Measurements from ENCODE around the gene MMP15. TPM values are rescaled to one million over a fixed set of nuclear protein-coding genes. Genes with fewer than 3 reads are reported as not detected.

The MMP15 gene
- total RNA-seq, 1 donor from 2014 or later, result 16.3 TPM

GRCh38 chr16:57982385-57982784 lies 43.2 kb upstream of the MMP15 start:
- TF ChIP-seq, protein P1, sequence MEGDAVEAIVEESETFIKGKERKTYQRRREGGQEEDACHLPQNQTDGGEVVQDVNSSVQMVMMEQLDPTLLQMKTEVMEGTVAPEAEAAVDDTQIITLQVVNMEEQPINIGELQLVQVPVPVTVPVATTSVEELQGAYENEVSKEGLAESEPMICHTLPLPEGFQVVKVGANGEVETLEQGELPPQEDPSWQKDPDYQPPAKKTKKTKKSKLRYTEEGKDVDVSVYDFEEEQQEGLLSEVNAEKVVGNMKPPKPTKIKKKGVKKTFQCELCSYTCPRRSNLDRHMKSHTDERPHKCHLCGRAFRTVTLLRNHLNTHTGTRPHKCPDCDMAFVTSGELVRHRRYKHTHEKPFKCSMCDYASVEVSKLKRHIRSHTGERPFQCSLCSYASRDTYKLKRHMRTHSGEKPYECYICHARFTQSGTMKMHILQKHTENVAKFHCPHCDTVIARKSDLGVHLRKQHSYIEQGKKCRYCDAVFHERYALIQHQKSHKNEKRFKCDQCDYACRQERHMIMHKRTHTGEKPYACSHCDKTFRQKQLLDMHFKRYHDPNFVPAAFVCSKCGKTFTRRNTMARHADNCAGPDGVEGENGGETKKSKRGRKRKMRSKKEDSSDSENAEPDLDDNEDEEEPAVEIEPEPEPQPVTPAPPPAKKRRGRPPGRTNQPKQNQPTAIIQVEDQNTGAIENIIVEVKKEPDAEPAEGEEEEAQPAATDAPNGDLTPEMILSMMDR (IDR thresholded peaks at IDR 0.05; ENCODE audit: unreplicated experiment), result no peak
- Mint-ChIP-seq H3K4me3 (no peak overlapping the region), H3K9me3 (no peaks in the 10 kb centered on the region), H3K36me3 (no peaks in the 10 kb centered on the region), H3K27me3 (ENCODE audit: low read depth) (peaks cover 32% of the 10 kb centered on the region), H3K4me1 (peaks cover 10% of the 10 kb centered on the region), H3K27ac (no peak overlapping the region)
- DNase-seq (ENCODE audit: low spot score in 2 of 2, unreplicated experiment in 2 of 2), result no peak

- Mint-ChIP-seq H3K27ac (no peak overlapping the region), H3K9me3 (no peaks in the 10 kb centered on the region), H3K36me3 (no peaks in the 10 kb centered on the region), H3K27me3 (ENCODE audit: low read depth) (peaks cover 38% of the 10 kb centered on the region), H3K4me1 (peaks cover 10% of the 10 kb centered on the region), H3K4me3 (peak overlapping the region; percentile 82)
- TF ChIP-seq, protein P1 (IDR thresholded peaks at IDR 0.05; ENCODE audit: unreplicated experiment), result no peak
- peak; percentile 90 to 91 for DNase-seq (ENCODE audit: low spot score in 2 of 2, unreplicated experiment in 2 of 2)
Observed at GRCh38 chr16:57984443-57985203, 40.9 kb upstream of the MMP15 start.

DNA sequence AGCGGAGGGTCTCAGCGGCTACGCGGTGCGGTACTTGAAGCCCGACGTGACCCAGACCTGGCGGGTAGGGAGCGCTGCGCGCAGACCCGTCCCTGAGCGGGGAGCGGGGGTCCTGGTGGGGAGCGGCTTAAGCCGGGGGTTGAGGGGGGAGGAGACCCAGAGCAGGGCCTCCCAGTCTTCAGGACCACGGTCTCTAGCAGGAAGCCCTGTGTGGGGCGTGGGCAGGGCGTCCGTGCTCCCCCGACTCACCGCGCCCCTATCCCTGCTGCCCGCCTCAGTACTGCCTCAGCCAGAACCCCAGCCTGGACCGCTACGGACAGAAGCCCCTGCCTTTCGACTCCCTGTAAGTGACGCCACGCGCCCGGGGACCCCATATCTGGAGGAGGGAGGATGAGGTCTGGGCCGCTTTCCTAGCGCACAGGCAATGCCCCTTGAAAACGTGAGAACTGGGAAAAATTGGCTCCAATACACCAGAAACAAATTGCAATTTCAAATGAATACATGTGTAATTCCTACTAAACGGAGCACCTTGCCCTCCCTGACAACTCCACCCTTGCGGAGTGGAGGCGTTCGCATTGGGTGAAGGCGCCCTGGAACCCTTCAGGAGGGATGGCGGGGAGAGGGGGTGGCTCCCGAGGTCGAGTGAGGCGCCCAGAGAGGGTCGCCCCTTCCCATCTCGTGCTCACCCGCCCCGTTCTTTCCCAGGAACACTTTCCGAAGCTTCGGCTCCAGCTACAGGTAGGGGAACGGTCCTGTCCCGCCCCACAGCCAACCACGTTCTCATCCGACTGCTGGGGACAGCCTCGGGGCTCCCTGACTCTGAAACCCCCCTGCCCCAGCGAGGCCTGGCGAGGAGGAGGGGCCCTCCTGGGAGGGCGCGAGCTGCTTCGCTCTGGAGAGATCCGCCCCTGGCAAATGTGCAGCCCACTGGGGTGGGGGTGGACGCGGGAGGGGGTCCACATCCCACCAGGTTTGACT lies 40.1 kb upstream of the MMP15 start:
- peak overlapping the region; percentile 82 for H3K4me3 Mint-ChIP-seq
- peaks cover 10% of the 10 kb centered on the region for H3K4me1 Mint-ChIP-seq
- H3K9me3 Mint-ChIP-seq, result no peaks in the 10 kb centered on the region
- H3K27me3 Mint-ChIP-seq (ENCODE audit: low read depth), result peaks cover 38% of the 10 kb centered on the region
- no peak for DNase-seq (ENCODE audit: low spot score in 2 of 2, unreplicated experiment in 2 of 2)
- no peaks in the 10 kb centered on the region for H3K36me3 Mint-ChIP-seq
- TF ChIP-seq, protein P1 (IDR thresholded peaks at IDR 0.05; ENCODE audit: unreplicated experiment), result no peak
- no peak overlapping the region for H3K27ac Mint-ChIP-seq

DNA sequence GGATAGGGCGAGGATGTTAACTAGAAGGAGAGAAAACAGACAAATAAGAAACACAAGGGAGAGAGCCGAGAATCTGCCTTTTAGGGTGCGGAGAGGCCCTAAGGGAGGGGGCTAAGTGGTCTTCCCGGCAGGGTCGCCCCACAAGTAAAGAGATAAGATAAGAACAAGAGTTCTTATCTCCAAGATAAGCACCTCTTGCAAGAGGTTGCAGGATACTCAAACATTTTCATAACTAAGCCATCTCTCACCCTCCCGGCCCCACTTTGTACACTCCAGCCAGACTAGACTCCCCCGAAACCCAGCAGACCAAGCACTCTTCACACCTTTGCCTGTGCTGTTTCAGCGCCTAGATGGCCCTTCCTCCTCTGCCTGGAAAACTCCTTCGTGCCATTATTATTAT lies 39.4 kb upstream of the MMP15 start:
- Mint-ChIP-seq H3K4me3 (peak overlapping the region; percentile 82), H3K27ac (no peak overlapping the region), H3K4me1 (peaks cover 10% of the 10 kb centered on the region), H3K9me3 (no peaks in the 10 kb centered on the region), H3K36me3 (no peaks in the 10 kb centered on the region), H3K27me3 (ENCODE audit: low read depth) (peaks cover 38% of the 10 kb centered on the region)
- TF ChIP-seq, protein P1 (IDR thresholded peaks at IDR 0.05; ENCODE audit: unreplicated experiment), result no peak
- DNase-seq (ENCODE audit: low spot score in 2 of 2, unreplicated experiment in 2 of 2), result no peak

DNA sequence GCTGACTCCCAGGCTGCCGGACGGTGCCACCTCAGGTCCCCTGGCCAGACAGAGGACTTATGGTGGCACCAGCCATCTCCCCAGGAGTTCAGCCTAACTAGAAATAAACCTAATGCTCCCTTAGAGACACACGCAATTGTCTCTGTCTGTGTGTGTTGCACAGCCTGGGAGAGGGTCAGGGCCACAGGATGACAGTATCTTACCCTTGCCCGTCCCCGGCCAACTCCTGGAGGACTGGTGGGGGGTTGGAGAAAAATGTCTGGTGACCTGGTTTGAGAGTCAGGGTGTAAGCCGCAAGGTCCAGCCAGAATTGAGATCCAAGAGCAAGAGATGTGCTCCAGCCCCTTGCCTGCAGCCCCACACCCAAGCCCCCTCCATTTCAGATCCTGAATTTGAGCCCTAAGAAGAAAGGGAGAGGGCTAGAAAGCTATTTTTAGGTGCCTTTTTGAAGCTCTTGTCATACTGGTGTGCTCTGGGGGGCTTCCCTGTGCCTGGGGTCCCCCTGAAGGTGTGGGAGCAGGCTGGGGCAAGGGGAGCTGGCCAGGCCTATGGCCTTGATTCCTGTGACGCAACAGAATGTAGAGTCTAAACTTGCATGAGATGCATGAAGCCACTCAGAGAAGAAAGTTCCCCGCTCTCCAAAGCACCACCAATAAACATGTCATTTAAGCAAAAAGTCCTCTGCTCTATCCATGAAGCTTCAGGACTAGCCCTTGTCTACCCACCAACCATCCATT lies 37.9 kb upstream of the MMP15 start:
- Mint-ChIP-seq H3K4me3 (no peak overlapping the region), H3K4me1 (peaks cover 12% of the 10 kb centered on the region), H3K9me3 (no peaks in the 10 kb centered on the region), H3K27me3 (ENCODE audit: low read depth) (peaks cover 38% of the 10 kb centered on the region), H3K36me3 (no peaks in the 10 kb centered on the region), H3K27ac (no peak overlapping the region)
- DNase-seq (ENCODE audit: low spot score in 2 of 2, unreplicated experiment in 2 of 2), result no peak
- TF ChIP-seq, protein P1 (IDR thresholded peaks at IDR 0.05; ENCODE audit: unreplicated experiment), result no peak

Measured in mesothelial cell of epicardium (in vitro differentiated cells).